ENCODE measurements around the gene ATP5F1E. TPM values are rescaled to one million over a fixed set of nuclear protein-coding genes. Genes with fewer than 3 reads are reported as not detected.

The ATP5F1E gene
- total and polyA plus RNA-seq, 9 of the 15 experiments (the other 6 are each of a cell fraction or from before 2014, with no cell fraction given) = 60.3 to 162 (median 113) TPM

- no peak for ATAC-seq
- Histone ChIP-seq H3K9ac (ENCODE audit: insufficient read depth in 1 of 2, low read depth in 2 of 2, low read length in 2 of 2) (no peak overlapping the region), H3K79me2 (ENCODE audit: control insufficient read depth, insufficient read depth, low read length) (no peaks in the 10 kb centered on the region), H3K9me3 (replicated peaks; ENCODE audit: control insufficient read depth, insufficient read depth, low read depth, low read length) (no peaks in the 10 kb centered on the region), H3K27me3 (ENCODE audit: control insufficient read depth in 2 of 2, insufficient read depth in 2 of 2, low read length in 2 of 2) (peaks cover 19 to 26% of the 10 kb centered on the region in 2 experiments), H3K9me1 (ENCODE audit: control insufficient read depth, insufficient read depth, low read length) (no peaks in the 10 kb centered on the region), H3K36me3 (ENCODE audit: control insufficient read depth, insufficient read depth, low read length) (no peaks in the 10 kb centered on the region), H3K4me1 (replicated peaks in 1 of 2; ENCODE audit: control insufficient read depth in 2 of 2, insufficient read depth in 2 of 2, low read length in 2 of 2) (peaks cover 0 to 8% of the 10 kb centered on the region in 2 experiments; a peak in 2 of 5 replicates), H3K4me3 (no peak overlapping the region), H3K4me2 (ENCODE audit: insufficient read depth, low read length) (no peak overlapping the region), H2AFZ (ENCODE audit: low read depth, low read length) (no peak overlapping the region), H3K27ac (ENCODE audit: extremely low read depth, low read depth, low read length) (no peak overlapping the region), H4K20me1 (replicated peaks; ENCODE audit: control insufficient read depth, insufficient read depth, low read length) (no peaks in the 10 kb centered on the region)
- CTCF ChIA-PET (ENCODE audit: low intra/inter-chr PET ratio) = no interaction called here
- FAIRE-seq = no peak
- TF ChIP-seq MEIS2 (IDR thresholded peaks at IDR 0.05; ENCODE audit: partially characterized antibody) (peak; percentile 46), PBX2 (CRISPR knock-in tag; IDR thresholded peaks at IDR 0.05; ENCODE audit: low read depth) (no peak), PBX2 (tag; conservative IDR thresholded peaks at IDR 0.05; ENCODE audit: low read depth) (peak; percentile 63), KAT2B (IDR thresholded peaks at IDR 0.05; ENCODE audit: low read depth, low read length) (no peak)
- in situ Hi-C loops (cut with MboI) = no loop called here
- BruUV-seq (replicated peaks) = no TSS peak
- POLR2A ChIA-PET = interaction anchor here (0.8 to 1.0 kb wide), 2 partner anchors 8 to 24 kb away, joined by 3 read pairs; no protein-coding TSS in a partner anchor
- 1% methylated on average over 6 of the region's 6 CpGs for WGBS (ENCODE audit: insufficient coverage, low coverage, missing lambda C conversion rate)
- DNase-seq (ENCODE audit: extremely low read depth in 1 of 4, low spot score in 3 of 4) = no peak
- intact Hi-C loops (cut with micrococcal nuclease) = no loop called here
These were observed 19.6 kb upstream of the ATP5F1E start for GRCh38 chr20:59051666-59052185.
